Esophagus squamous epithelium (tissue), 5 donors: Measurements from ENCODE around the gene FKBP8. TPM values are rescaled to one million over a fixed set of nuclear protein-coding genes. Genes with fewer than 3 reads are reported as not detected.
A peak's percentile ranks its signal among the peaks of the same experiment; 100 is the strongest.

Experiments
- DNase-seq: peaks from one replicate; lab custom pipeline; 2025; lab: John Stamatoyannopoulos, UW
- H3K27ac ChIP-seq, 4 donors: fragments of 200-600 bp; sonication (generic); one replicate each; pipeline ENCODE4 v1.5.1; 2016 to 2019; ENCODE audit warnings: mild to moderate bottlenecking in 1 of 4
- H3K27me3 ChIP-seq, 4 donors: fragments of 200-600 bp; sonication (generic); 1 replicate in 3 of 4; 2 replicates in 1 of 4; pipeline versions ENCODE4 v1.5.1 to v1.6.0; 2017 to 2021; ENCODE audit warnings: antibody characterized with exemption in 1 of 4
- H3K36me3 ChIP-seq, 3 donors: fragments of 200-600 bp; sonication (generic); one replicate each; pipeline ENCODE4 v1.5.1; 2016 to 2019
- H3K4me1 ChIP-seq, 3 donors: fragments of 200-600 bp; sonication (generic); one replicate each; pipeline ENCODE4 v1.5.1; 2017 to 2019
- H3K4me3 ChIP-seq, 4 donors: fragments of 200-600 bp; sonication (generic); 1 replicate in 3 of 4; 2 replicates in 1 of 4; pipeline ENCODE4 v1.5.1; 2016 to 2019; ENCODE audit warnings: mild to moderate bottlenecking in 2 of 4, moderate library complexity in 1 of 4
- H3K9me3 ChIP-seq, 3 donors: fragments of 200-600 bp; sonication (generic); one replicate each; pipeline ENCODE4 v1.5.1; 2016 to 2019
- POLR2A ChIP-seq, 4 donors: fragments of 450-650 bp; IDR thresholded peaks; one replicate each; pipeline ENCODE4 v1.6.1; 2017; ENCODE audit warnings: antibody characterized with exemption in 4 of 4, mild to moderate bottlenecking in 4 of 4, moderate library complexity in 3 of 4
- WGBS, 2 donors: methylation state at CpG; one replicate each; pipeline ENCODE4 v1.1.5; 2018; 5-methylcytosine and 5-hydroxymethylcytosine counted together
- intact Hi-C: fragments of 100-400 bp; cut with DNase I; formaldehyde crosslinking; loops from one replicate; pipeline ENCODE4 v1.15.0; 2022
- total RNA-seq, 4 donors: library from RNA; depleted of rRNA; stranded (reverse); fragments of >200 nt; gene quantifications; one replicate each; pipeline ENCODE4 v1.1.0, GENCODE V29; 2016
- TF ChIP-seq, protein P1 (sequence below), 6 experiments: fragments of 450-650 bp in 4 of 6; fragments of 200-600 bp in 2 of 6; sonication (generic) in 2 of 6; IDR thresholded peaks; one replicate each; pipeline ENCODE4 v1.5.1; 2016 to 2019; ENCODE audit warnings: antibody characterized with exemption in 6 of 6, mild to moderate bottlenecking in 4 of 6, moderate library complexity in 4 of 6
- donor health status: DM: yes; HTN: yes; CAD: no.

Gene FKBP8
- total RNA-seq, 4 donors from 2014 or later = 132 to 273 (median 247) TPM

DNA sequence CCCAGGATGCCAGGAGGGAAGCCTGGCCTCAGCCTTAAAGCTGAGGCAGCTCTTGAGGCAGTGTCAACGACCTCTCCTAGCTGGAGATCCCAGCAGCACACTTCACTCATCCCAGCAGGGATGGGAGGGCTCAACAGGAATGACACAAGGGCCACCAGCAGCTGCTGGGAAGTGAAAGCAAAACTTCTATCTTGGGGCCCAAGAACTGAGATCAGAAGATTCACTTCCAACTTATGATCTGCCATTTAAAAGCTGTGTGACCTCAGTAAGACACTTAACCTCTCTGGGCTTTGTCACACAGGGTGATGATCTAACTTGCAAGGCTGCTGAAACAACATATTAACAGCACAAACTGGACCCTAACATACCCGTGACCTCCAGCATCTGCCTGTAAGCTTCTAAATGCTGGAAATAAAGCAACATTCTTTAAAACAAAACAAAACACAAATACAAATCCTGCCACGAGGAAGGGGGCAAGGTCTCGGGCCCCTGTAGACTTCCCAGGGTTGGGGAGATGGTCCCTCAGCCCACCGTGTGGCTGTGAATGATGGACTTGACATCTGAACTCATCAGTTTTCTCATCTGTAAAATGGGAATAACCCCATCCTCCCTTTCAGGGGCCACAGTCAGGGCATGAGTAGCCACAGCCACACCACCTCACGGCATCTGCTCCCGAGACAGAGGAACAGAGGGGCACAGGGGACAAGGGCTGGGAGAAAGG, 44.2 kb downstream of the FKBP8 start:
- TF ChIP-seq, protein P1, sequence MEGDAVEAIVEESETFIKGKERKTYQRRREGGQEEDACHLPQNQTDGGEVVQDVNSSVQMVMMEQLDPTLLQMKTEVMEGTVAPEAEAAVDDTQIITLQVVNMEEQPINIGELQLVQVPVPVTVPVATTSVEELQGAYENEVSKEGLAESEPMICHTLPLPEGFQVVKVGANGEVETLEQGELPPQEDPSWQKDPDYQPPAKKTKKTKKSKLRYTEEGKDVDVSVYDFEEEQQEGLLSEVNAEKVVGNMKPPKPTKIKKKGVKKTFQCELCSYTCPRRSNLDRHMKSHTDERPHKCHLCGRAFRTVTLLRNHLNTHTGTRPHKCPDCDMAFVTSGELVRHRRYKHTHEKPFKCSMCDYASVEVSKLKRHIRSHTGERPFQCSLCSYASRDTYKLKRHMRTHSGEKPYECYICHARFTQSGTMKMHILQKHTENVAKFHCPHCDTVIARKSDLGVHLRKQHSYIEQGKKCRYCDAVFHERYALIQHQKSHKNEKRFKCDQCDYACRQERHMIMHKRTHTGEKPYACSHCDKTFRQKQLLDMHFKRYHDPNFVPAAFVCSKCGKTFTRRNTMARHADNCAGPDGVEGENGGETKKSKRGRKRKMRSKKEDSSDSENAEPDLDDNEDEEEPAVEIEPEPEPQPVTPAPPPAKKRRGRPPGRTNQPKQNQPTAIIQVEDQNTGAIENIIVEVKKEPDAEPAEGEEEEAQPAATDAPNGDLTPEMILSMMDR (IDR thresholded peaks at IDR 0.05) = no peak
- TF ChIP-seq POLR2A (IDR thresholded peaks at IDR 0.05) = no peak
- intact Hi-C loops = no loop called here
- peaks cover 78 to 100% (median 99%) of the 10 kb centered on the region in 3 donors for H3K4me1 ChIP-seq
- H3K27me3 ChIP-seq = no peaks in the 10 kb centered on the region
- H3K9me3 ChIP-seq = no peaks in the 10 kb centered on the region
- H3K27ac ChIP-seq = peak overlapping the region; percentile 1 to 74 (median 37)
- H3K36me3 ChIP-seq = no peaks in the 10 kb centered on the region
- 75 to 84% methylated on average over 7 of the region's 7 CpGs for WGBS, 2 donors
- DNase-seq = no peak
- no peak overlapping the region for H3K4me3 ChIP-seq

DNA sequence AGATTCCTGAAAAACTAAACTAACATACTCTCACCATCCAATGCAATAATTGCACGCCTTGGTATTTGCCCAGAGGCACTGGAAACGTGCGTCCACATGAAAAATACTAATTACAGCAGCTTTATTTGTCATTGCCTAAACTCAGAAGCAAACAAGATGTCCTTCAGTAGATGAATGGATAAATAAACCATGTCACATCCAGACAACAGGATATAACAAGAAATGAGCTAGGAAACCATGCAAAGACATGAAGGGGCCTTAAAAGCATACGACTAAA, 46.5 kb downstream of the FKBP8 start:
- peaks cover 56 to 100% (median 76%) of the 10 kb centered on the region in 3 donors for H3K4me1 ChIP-seq
- H3K9me3 ChIP-seq = no peaks in the 10 kb centered on the region
- H3K27me3 ChIP-seq = no peaks in the 10 kb centered on the region
- WGBS, 2 donors = 34 to 42% methylated on average over 4 of the region's 4 CpGs
- TF ChIP-seq, protein P1 (IDR thresholded peaks at IDR 0.05) = no peak
- no peak for TF ChIP-seq POLR2A (IDR thresholded peaks at IDR 0.05)
- H3K4me3 ChIP-seq = no peak overlapping the region
- intact Hi-C loops = no loop called here
- DNase-seq = no peak
- peak overlapping the region in 3 of 4 donors; percentile 50 to 72 (median 69) for H3K27ac ChIP-seq
- H3K36me3 ChIP-seq = no peaks in the 10 kb centered on the region

DNA sequence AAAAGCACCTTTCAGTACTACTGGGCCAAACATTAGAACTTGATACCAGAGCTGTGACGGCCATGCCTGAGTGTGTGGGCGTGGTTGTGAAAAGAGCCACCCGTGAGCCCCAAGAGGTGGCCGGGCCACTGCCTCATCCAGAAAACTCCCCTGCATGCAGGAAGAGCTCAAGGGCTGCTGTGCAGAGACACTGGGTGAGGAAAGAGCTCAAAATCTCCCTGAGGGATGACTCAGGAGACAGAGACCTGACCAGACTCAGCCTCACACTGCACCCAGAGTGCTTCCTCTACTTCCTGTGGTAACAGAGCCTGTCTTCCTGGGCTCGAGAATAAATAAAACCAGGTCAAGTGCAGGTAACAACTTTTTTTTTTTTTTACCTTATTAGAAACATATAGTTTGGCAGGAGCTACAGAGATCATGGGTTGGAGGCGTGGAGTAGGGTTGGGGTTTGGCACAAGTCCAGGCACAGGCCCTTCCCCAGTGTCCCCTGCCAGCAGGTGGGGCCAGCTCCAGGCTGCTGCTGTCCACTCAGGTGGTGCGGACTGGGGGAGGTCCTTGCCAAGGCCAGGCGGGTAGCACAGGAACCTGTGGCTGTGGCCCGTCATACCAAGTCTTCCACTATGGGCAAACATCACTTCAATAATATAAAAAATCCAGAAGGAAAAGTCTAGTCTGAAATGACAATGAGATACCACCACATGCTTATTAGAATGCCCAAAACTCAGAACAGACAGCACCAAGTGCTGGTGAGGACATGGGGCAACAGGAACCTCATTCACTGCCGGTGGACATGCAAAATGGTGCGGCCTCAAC, 47.0 kb downstream of the FKBP8 start:
- 26 to 32% methylated on average over 7 to 10 of the region's 11 CpGs for WGBS, 2 donors
- intact Hi-C loops = no loop called here
- no peaks in the 10 kb centered on the region for H3K27me3 ChIP-seq
- no peak for DNase-seq
- no peaks in the 10 kb centered on the region for H3K36me3 ChIP-seq
- TF ChIP-seq, protein P1 (IDR thresholded peaks at IDR 0.05) = peak in 1 of 6 experiments; percentile 19
- TF ChIP-seq POLR2A (IDR thresholded peaks at IDR 0.05) = no peak
- H3K4me1 ChIP-seq = peaks cover 51 to 97% (median 71%) of the 10 kb centered on the region in 3 donors
- H3K4me3 ChIP-seq = no peak overlapping the region
- peak overlapping the region; percentile 50 to 72 (median 66) for H3K27ac ChIP-seq
- H3K9me3 ChIP-seq = no peaks in the 10 kb centered on the region

DNA sequence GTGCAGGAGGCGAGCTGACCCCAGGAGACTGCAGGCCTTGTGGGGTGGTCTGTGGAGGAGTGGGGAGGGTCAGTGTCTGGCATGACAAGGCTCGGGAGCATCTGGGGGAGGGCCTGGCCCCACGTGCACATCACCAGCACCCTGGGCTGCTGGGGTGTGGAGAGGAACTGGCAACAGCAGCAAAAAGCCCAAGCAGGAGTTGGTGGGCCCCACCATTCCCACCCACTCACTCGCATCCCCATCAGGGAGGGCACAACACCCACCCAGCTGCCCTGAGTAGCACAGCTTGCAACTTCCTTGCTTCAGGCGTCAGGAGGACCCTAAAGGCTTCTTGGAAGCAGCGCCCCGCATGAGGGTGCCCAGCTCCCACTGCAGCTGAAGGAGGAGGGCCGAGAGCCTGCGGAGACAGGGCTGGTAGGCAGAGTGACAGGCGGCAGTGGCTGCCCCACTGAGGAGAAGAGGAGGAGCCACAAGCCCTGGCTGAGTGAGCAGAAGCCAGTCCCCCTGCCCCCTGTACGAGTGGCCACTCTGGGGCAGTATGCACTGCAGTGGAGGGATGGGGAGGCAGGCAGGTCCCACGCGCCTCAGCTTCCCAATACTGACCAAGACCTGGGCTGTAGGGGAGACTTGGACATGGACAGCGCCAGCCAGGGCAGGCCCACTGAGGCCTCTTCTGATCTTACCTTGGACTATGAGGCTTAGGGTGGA, 48.0 kb downstream of the FKBP8 start:
- TF ChIP-seq, protein P1 (IDR thresholded peaks at IDR 0.05) = no peak
- no peak for TF ChIP-seq POLR2A (IDR thresholded peaks at IDR 0.05)
- H3K4me1 ChIP-seq = peaks cover 40 to 87% (median 61%) of the 10 kb centered on the region in 3 donors

More for the DNA sequence above, 48.0 kb downstream of the FKBP8 start:
- no peaks in the 10 kb centered on the region for H3K27me3 ChIP-seq
- 98% methylated on average over 8 of the region's 14 CpGs; no CpG with 5 or more reads in 1 of the 2 donors for WGBS, 2 donors
- intact Hi-C loops = no loop called here
- H3K36me3 ChIP-seq = no peaks in the 10 kb centered on the region
- no peaks in the 10 kb centered on the region for H3K9me3 ChIP-seq
- H3K27ac ChIP-seq = peak overlapping the region; percentile 50 to 69 (median 64)
- DNase-seq = no peak
- no peak overlapping the region for H3K4me3 ChIP-seq
